Lower leg skin (tissue), 4 donors: Measurements from ENCODE around the gene PI3. TPM values are rescaled to one million over a fixed set of nuclear protein-coding genes. Genes with fewer than 3 reads are reported as not detected.

ENCODE experiments used
- DNase-seq, 2 donors: peaks; one replicate each; pipeline ENCODE4 v3.0.0-alpha.2; 2019; ENCODE audit warnings: low spot score in 2 of 2
- H3K4me3 ChIP-seq: fragments of 200-600 bp; sonication (generic); 2 replicates; pipeline ENCODE4 v1.5.1; 2017; ENCODE audit warnings: mild to moderate bottlenecking, low read depth; ENCODE audit not compliant: poor library complexity, severe bottlenecking
- CTCF ChIP-seq, 3 donors: fragments of 450-650 bp; IDR thresholded peaks; one replicate each; pipeline ENCODE4 v1.5.1; 2016; ENCODE audit warnings: antibody characterized with exemption in 3 of 3, mild to moderate bottlenecking in 3 of 3, moderate library complexity in 2 of 3
- POLR2A ChIP-seq, 2 donors: fragments of 450-650 bp; IDR thresholded peaks; one replicate each; pipeline ENCODE4 v1.6.1; 2016 to 2017; ENCODE audit warnings: antibody characterized with exemption in 2 of 2, mild to moderate bottlenecking in 1 of 2, moderate library complexity in 1 of 2
- intact Hi-C: fragments of 100-400 bp; cut with DNase I; formaldehyde crosslinking; loops from one replicate; pipeline ENCODE4 v1.15.0; 2023; ENCODE audit warnings: low total_unique reads
- total RNA-seq, 4 donors: library from RNA; depleted of rRNA; stranded (reverse); fragments of >200 nt; gene quantifications; one replicate each; pipeline ENCODE4 v1.1.0, GENCODE V29; 2016

Gene PI3
- total RNA-seq, 4 donors from 2014 or later = 0.76 to 62.6 (median 5.2) TPM

- no peak for DNase-seq
- TF ChIP-seq CTCF (IDR thresholded peaks at IDR 0.05) (no peak), POLR2A (IDR thresholded peaks at IDR 0.05) (no peak)
- intact Hi-C loops = no loop called here
- no peak overlapping the region for H3K4me3 ChIP-seq
Observed at GRCh38 chr20:45223136-45223535, 48.4 kb downstream of the PI3 start.

Other genes starting within 250 kb of the PI3 start
- 10 to 100 TPM in 3 of 4 donors, 1 to 10 TPM in 1; 9.8 to 19.5 (median 12.4) TPM for gene TOMM34, start 214.5 kb upstream of the PI3 start, total RNA-seq
- 10 to 100 TPM; 27.0 to 37.4 (median 28.2) TPM for gene STK4, start 208.4 kb upstream of the PI3 start, total RNA-seq
- 1 to 10 TPM in 2 of 4 donors, under 1 TPM in 2; 0.84 to 2.3 (median 1.3) TPM for gene KCNS1, start 73.8 kb upstream of the PI3 start, total RNA-seq
- gene WFDC5, start 59.7 kb upstream of the PI3 start, total RNA-seq = 100 to 1,000 TPM; 340 to 533 (median 389) TPM
- 10 to 100 TPM in 2 of 4 donors, 1 to 10 TPM in 2; 5.0 to 13.5 (median 9.4) TPM for gene WFDC12, start 50.4 kb upstream of the PI3 start, total RNA-seq
- gene SEMG1, start 32.1 kb downstream of the PI3 start, total RNA-seq = under 1 TPM in 1 of 4 donors, not detected in 3; 0.34 TPM
- gene SEMG2, start 46.5 kb downstream of the PI3 start, total RNA-seq = not detected
- gene SLPI, start 79.7 kb downstream of the PI3 start, total RNA-seq = 100 to 1,000 TPM; 206 to 584 (median 292) TPM
- not detected for gene RBPJL, start 131.9 kb downstream of the PI3 start, total RNA-seq
- 1 to 10 TPM in 2 of 4 donors, under 1 TPM in 2; 0.61 to 4.5 (median 1.8) TPM for gene MATN4, start 133.4 kb downstream of the PI3 start, total RNA-seq
- gene SDC4, start 173.5 kb downstream of the PI3 start, total RNA-seq = 100 to 1,000 TPM; 226 to 317 (median 278) TPM
- 10 to 100 TPM; 27.3 to 46.6 (median 36.0) TPM for gene SYS1, start 188.3 kb downstream of the PI3 start, total RNA-seq
- gene TP53TG5, start 203.4 kb downstream of the PI3 start, total RNA-seq = not detected
- 100 to 1,000 TPM in 1 of 4 donors, 10 to 100 TPM in 3; 53.2 to 115 (median 72.5) TPM for gene DBNDD2, start 233.4 kb downstream of the PI3 start, total RNA-seq
- 10 to 100 TPM; 33.6 to 64.5 (median 45.6) TPM for gene PIGT, start 241.2 kb downstream of the PI3 start, total RNA-seq